ENCODE measurements around the gene NKX1-2. TPM values are rescaled to one million over a fixed set of nuclear protein-coding genes. Genes with fewer than 3 reads are reported as not detected.

NKX1-2 gene
- total RNA-seq, 1 donor from 2014 or later = not detected

- no peak for TF ChIP-seq CTCF (IDR thresholded peaks at IDR 0.05)
- H3K4me3 ChIP-seq = no peak overlapping the region
- intact Hi-C loops (cut with DNase I) = no loop called here
- no peaks in the 10 kb centered on the region for H3K9me3 ChIP-seq
- H3K27me3 ChIP-seq = no peaks in the 10 kb centered on the region
- no peaks in the 10 kb centered on the region for H3K36me3 ChIP-seq
- DNase-seq (ENCODE audit: low spot score in 2 of 2) = no peak
- H3K4me1 ChIP-seq = no peaks in the 10 kb centered on the region
- H3K27ac ChIP-seq = no peak overlapping the region
Measured at GRCh38 chr10:124474514-124475070, 24.8 kb upstream of the NKX1-2 start.

DNA sequence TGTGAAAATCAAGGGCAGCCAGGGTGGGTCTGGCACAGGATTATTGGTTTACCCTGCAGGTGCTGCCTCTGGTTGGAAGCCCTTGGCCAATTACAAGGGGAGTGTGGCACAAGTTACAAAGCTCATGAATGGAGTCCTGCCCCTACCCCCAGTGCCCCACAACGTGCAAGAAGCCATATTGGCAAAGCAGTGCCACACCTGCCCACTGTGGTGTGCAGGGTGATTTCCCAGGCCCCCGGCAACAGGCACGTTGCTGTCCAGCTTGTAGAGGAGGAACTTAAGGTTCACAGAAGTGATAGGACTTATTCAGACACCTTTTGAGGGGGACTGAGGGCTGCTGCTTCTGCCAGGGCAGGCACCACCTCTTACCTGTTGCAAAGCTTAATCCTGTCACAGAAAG, 23.2 kb upstream of the NKX1-2 start:
- Histone ChIP-seq H3K4me1 (no peaks in the 10 kb centered on the region), H3K36me3 (no peaks in the 10 kb centered on the region), H3K27ac (no peak overlapping the region), H3K27me3 (no peaks in the 10 kb centered on the region), H3K4me3 (no peak overlapping the region), H3K9me3 (no peaks in the 10 kb centered on the region)
- DNase-seq (ENCODE audit: low spot score in 2 of 2) = no peak
- TF ChIP-seq CTCF (IDR thresholded peaks at IDR 0.05) = no peak
- intact Hi-C loops (cut with DNase I) = no loop called here

GRCh38 chr10:124472071-124472470, 22.2 kb upstream of the NKX1-2 start:
- TF ChIP-seq CTCF (IDR thresholded peaks at IDR 0.05) = no peak
- H3K9me3 ChIP-seq = no peaks in the 10 kb centered on the region
- H3K27ac ChIP-seq = no peak overlapping the region
- H3K4me3 ChIP-seq = no peak overlapping the region
- H3K4me1 ChIP-seq = no peaks in the 10 kb centered on the region
- H3K27me3 ChIP-seq = no peaks in the 10 kb centered on the region
- H3K36me3 ChIP-seq = no peaks in the 10 kb centered on the region
- intact Hi-C loops (cut with DNase I) = no loop called here
- no peak for DNase-seq (ENCODE audit: low spot score in 2 of 2)

- Histone ChIP-seq H3K27me3 (no peaks in the 10 kb centered on the region), H3K4me3 (no peak overlapping the region), H3K9me3 (no peaks in the 10 kb centered on the region), H3K36me3 (no peaks in the 10 kb centered on the region), H3K4me1 (no peaks in the 10 kb centered on the region), H3K27ac (no peak overlapping the region)
- DNase-seq (ENCODE audit: low spot score in 2 of 2) = no peak
- no peak for TF ChIP-seq CTCF (IDR thresholded peaks at IDR 0.05)
- intact Hi-C loops (cut with DNase I) = no loop called here
Measured at GRCh38 chr10:124470544-124471434, 21.0 kb upstream of the NKX1-2 start.

- H3K36me3 ChIP-seq = no peaks in the 10 kb centered on the region
- intact Hi-C loops (cut with DNase I) = no loop called here
- DNase-seq (ENCODE audit: low spot score in 2 of 2) = no peak
- no peak overlapping the region for H3K27ac ChIP-seq
- no peaks in the 10 kb centered on the region for H3K9me3 ChIP-seq
- no peak for TF ChIP-seq CTCF (IDR thresholded peaks at IDR 0.05)
- H3K4me3 ChIP-seq = no peak overlapping the region
- no peaks in the 10 kb centered on the region for H3K27me3 ChIP-seq
- H3K4me1 ChIP-seq = no peaks in the 10 kb centered on the region
Measured at GRCh38 chr10:124469956-124470484, 20.2 kb upstream of the NKX1-2 start.

All from ascending aorta (tissue), 2 donors.